ENCODE data around the gene TRAF3IP1.
"Not testable (repeated sequence)": the region's sequence is repeated elsewhere in the genome, so short reads cannot be mapped to it uniquely, and the experiment has no call there.

The TRAF3IP1 gene

DNA sequence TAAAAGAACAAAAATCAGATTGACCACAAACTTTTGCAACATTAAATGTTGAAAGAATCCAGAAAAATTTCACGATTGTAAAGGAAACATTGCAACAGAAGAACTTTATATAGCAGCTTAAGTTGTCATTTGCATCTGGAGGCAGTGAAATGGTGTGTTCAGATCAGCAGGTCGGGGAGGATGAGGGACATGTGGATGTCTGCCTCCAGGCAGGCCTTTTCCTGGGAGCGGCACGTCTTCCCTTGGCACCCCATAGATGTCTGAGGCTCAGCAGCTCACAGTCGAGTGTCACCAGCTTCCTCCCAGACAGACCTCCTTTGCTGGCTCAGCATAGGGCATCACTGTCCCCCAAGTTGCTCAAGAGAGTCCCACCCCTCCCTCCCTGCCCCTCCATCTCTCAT, 62.1 kb downstream of the TRAF3IP1 start:
- no peak for DNase-seq

DNA sequence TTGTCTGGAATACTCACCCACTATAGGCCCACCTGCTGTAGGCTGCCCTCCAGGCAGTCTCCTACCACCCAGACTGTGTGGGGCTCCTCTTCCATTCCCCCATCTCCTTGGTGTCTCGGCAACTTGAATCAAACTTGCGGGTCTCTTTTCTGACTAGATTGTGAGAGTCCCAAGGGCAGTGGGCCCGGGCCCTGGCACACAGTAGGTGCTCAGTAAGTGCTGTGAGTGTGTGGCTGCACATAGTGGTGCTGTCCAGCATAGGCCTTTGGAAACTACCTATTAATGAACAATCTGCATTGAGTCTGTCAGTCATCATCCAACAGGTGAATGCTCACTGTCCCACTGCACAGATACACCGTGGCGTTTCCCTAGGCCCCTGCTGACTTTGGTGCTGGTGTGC, 62.8 kb downstream of the TRAF3IP1 start:
- no peak for DNase-seq

DNA sequence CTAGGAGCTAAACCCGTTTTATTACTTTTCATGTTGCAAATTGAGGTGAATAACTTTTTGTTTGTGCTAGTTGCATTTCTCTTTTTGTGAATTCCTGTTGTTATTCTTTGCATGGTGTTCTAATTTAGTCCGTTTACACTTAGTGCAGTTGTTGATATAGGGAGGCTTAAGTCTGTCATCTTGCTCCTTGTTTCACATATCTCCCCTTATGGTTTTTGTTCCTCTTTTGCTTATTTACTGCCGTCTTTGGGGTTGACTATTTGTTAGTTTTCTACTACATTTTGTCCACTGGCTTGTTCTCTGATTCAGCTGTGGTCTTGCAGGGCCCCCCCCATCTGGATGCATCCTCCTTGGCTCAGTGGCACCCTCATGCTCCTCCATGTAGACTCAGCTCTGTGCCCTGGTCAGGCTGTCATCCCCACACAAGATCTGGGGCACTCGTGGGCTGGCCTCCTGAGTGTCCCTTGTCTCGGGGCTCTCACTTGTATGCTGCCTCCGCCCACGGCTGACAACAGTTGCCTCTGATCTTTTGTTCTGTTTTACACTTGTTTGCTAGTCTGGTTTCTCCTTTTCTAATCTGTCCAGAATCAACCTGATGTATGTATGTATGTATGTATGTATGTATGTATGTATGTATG, 63.5 kb downstream of the TRAF3IP1 start:
- DNase-seq = no peak

DNA sequence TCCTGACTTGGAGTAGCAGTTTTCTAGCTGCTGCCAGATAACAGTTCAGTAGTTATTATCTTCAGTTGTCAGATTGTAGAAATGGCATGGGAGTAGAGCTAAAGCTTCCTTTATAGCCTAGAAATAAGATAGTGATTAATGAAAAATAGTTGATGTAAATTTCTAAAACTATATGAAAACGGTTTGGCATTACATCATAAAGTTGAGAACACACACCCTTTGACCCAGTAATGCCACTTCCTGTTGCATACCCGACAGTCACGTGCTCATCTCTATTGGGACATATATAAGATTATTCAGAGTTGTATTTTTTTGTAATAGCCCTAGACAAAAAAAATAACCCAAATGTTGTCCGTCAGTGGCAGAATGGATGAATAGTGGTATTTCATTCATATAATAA, 67.0 kb downstream of the TRAF3IP1 start:
- peak; percentile 57 for DNase-seq

DNA sequence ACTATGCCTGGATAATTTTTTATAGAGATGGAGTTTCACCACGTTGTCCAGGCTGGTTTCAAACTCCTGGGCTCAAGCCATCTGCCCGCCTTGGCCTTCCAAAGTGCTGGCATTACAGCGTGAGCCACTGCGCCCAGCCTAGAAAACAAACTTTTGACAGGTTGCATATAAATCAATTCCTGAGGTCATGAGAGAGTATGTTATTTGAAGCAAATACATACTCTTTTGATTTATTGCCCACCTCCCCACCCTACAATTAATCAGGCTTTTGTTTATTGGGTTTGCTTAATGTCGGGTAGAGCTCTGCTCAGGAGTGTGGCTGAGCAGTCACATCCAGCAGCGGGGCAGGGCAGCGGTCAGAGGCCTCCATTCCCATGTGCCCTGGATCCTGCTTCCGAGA, 68.5 kb downstream of the TRAF3IP1 start:
- DNase-seq = no peak

DNA sequence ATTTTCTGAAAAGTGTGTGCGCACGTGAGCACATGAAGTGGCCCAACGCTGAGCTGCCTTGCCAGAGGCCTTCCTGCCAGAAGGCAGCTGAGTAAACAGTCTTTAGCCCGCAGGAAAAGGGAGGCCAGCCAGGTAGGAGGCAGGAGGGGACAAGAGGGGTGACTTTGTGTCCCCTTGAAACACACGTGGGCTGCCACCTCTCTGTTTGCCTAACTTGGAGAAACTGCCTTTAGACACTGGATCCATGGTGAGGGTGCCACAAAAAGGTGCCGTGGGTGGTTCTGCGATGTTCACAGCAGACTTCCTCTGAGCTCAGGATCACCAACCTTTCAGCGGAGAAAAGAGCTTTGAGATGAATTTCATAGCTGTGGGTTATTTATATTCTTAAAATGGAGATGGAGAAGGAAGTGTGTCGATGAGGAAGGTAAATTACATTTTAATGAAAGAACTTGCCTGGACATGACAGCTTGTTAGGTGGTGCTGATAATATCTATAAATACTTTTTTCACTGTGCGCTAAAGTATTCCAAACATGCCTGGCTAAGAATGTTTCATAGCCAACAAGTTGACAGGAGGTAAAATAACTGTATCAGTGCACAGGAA, 69.8 kb downstream of the TRAF3IP1 start:
- DNase-seq = no peak

DNA sequence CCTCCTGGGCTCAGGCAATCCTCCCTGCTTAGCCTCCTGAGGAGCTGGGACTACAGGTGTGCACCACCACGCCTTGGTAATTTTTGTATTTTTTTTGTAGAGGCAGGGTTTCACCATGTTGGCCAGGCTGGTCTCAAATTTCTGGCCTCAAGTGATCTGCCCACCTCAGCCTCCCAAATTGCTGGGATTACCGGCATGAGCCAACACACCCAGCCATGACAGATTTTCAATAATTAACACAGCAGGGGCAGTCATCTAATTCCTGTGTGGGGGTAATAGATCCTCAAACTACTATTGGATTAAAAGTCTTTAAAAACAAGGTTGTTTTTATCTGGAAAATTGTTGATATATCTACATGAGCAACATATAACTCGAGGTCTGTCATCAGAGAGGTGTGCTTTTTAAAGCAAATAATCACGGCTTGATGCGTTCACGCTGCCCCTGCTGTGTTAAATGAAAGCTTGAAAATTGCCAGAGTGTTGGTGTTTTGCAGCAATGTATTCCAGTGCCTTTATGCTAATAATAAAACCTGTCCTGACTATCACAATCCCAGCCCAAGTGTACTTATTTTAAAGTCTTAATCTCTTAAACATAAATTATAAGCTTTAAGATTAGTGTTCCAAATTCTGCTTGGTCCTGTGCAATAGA, 70.8 kb downstream of the TRAF3IP1 start:
- DNase-seq = no peak

DNA sequence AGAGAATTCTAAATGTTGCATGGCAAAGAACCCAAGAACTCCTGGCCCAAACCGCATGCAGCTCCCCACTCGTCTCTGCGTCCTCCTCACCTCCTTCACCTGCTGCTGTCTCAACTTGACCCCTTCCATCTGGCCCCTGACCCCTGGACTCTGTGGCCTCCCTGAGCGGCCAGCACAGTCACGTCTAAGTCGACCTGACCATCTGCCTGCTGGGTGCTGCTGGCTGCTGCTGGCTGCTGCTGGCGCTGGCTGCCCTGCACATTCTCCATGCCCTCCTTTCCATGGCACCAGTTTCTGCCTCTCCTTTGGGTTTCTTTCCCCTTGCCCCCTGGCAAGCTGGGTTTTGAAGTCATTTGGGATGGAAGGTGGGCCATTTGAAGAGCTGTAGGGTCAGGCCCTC, 76.3 kb downstream of the TRAF3IP1 start:
- no peak for DNase-seq

DNA sequence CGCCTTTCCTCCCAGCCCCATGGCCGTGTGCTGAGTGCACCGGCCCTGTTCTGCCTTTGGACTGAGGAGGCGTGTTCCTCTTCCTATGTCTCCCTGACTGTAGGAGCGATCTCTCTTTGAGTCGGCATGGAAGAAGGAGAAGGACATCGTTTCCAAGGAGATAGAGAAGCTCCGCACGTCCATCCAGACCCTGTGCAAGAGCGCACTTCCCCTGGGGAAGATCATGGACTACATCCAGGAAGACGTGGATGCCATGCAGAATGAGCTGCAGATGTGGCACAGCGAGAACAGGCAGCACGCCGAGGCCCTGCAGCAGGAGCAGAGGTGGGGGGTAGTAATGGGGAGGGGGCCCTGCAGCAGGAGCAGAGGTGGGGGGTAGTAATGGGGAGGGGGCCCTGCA, 77.0 kb downstream of the TRAF3IP1 start:
- DNase-seq = no peak

DNA sequence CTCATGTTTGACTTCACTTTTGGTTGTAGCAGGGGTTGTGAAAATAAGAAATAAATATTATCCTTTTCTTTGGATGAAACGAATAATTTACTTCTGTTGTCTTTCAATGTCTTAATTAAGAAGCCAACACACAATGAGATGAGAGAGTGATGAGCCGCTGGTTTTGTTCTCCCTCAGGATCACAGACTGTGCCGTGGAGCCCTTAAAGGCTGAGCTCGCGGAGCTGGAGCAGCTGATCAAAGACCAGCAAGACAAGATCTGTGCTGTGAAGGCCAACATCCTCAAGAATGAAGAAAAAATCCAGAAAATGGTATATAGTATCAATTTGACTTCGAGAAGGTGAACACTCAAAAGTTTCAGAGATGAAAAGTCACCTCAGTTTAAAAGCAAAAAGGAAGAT, 78.3 kb downstream of the TRAF3IP1 start:
- no peak for DNase-seq

DNA sequence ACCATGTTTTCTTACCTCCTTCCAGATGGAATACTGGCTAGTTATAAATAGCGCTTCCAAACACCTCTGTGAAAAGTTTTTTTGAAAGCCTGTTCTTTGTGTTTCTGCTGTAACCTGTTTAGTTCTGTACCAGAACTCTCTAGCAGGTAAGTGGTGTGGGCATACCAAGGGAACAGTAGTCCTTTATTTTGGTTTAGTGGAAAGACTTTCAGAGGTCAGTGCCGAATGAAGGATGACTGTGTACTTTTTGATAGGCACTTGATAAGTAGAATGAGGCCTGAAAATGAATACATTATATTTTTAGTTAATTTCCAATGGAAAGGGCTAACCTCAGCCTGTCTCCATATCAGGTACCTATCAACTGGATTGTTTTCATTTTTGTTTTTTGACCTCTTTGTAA, 78.8 kb downstream of the TRAF3IP1 start:
- DNase-seq = no peak

DNA sequence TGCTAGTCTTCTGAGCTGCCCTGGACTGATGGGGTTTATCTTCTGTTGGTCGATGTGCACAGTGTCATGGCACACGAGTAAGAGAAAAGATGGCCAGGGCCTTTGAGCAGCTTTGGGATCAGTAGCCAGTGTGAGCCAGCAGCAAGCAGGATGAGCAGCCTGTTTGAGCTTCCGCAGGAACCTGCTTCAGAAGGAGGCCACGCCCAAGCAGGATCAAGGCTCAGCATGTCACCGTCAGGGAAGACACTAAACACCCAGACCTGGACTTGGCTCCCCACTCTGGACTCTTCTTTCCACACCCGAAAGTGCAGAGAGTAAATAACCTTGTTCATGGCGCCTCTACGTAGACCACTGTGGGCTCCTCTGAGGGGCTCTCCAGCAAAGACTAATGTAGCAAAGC, 81.2 kb downstream of the TRAF3IP1 start:
- DNase-seq = no peak

DNA sequence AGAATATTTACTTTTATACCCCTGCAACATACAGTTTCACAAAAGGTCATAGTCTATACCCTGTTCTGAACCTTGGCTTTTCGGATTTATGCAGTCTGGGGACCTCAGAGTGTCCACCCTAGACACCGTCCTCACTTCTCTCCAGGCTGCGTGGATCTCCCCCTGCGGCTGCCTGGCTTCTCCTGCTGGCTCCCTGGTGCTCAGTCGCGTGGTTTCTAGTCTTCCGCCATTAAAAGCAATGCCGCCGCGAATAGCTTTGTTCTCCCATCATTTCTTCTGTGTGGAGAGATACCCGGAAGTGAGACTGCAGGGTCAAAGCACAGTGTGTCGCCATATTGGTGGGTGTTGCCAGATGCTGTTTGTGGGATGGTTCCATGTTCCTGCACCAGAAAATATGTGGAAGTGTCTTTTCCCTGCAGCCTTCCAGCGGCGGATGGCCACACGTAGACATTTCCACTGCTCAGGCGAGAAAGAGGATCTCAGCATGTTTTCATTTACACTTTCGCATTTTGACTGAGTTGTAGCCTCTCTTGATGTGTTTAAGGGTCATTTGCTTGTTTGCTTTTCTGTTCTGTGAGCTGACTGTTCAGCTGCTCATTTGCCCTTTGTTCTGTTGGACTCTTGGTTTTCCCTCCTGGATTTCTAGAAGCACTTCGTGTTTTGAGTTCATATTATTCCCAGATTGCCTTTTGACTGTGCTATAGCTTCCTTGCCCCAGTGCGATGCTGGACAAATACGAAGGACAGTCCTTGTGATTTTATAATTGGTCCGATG, 83.5 kb downstream of the TRAF3IP1 start:
- DNase-seq = no peak

DNA sequence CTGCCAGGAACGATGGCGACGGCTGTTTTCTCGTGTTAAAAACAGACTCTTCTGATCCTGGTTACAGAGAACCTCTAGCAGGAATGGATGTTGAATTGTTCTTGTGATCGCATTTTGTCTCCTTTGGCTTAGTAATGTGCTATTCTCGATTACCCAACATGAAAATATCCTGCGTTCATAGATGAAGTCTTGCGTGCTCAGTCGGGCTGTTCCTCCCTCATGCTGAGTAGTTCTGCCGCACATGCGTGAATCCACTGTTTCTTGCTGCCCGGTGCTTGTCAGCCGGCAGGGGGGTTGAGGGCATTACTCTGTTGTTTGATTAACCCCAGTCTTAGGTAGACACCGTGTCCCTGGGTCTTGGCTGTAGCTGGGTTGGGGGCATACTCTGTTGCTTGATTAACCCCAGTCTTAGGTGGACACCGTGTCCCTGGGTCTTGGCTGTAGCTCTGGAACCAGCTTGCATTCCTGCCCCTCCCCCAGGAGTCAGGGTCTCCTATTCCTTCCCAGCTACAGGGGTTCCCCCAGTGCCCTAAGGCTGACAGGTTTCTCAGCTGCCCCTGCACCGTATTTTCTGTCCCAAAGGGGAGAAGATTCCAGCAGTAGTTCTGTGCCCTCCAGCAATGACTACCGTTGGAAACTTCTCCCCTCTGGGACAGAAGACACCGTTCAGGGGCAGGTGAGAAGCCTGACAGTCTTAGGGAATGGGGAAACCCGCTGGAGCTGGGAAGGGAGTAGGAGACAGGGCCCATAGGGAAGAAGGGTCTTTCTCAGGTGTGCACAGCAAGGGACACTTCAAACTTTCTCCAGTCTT, 84.3 kb downstream of the TRAF3IP1 start:
- DNase-seq = no peak

DNA sequence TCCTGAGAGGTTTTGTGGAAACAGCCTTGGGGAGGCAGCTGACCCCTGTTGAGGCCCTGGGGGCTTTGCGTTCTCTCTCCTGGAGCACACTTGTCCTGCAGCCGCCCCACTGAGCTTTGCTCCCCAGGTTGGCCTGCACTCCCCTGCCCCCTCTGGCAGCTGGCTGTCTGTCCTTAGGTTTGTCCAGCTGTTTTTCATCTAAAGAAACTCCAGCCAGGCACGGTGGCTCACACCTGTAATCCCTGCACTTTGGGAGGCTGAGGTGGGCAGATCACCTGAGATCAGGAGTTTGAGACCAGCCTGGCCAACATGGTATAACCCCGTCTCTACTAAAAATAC, 84.9 kb downstream of the TRAF3IP1 start:
- not testable (repeated sequence) for DNase-seq

DNA sequence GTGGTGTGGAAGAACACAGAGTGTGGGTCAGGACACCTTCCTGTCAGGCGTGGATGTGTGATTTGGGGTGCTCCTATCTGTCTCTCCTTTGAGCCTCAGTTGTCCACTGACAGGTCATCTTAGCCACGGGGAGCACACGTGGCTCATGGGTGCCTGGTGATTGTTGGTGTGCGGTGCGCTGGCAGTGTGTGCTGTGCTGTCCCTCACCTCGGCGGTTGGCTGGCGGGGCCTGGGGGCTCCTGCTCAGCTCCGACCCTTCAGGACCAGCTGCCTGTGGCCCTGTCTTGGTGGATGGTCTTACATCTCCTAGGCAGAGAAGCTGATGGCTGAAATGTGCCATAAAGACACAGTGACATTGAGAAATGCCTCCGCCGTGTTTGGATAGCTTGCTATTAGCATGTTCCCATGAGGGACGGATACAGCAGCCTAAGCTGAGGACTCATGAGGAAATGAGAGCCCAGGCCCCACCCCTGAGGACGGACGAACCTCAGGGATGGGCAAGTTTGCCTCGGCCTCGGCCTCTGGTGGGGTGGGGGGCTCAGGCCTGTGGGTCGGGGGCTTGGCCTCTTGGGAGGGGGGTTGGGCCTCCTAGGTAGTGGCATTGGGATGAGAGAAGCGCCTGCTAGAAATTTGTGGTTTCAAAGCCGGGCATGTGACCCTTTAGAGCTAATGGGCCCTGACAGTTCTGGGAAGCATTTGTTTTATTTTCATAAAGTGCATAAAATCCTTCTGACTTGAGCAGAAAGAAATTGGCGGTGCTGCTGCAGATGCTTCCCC, 86.1 kb downstream of the TRAF3IP1 start:
- DNase-seq = no peak

DNA sequence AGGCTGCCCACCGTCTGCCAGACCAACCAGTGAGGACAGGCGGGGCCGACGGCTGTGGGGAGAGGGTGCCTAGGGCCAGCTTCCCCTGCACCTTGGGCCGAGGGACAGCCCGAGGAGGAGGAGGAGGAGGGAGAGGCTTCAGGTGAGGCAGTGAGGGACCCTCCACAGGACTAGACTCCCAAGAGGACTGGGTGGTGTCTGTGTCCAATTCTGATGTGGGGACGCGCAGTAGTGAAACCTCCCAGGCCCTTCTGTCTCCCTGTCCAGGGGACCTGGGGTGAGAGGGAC, 86.6 kb downstream of the TRAF3IP1 start:
- DNase-seq = no peak

DNA sequence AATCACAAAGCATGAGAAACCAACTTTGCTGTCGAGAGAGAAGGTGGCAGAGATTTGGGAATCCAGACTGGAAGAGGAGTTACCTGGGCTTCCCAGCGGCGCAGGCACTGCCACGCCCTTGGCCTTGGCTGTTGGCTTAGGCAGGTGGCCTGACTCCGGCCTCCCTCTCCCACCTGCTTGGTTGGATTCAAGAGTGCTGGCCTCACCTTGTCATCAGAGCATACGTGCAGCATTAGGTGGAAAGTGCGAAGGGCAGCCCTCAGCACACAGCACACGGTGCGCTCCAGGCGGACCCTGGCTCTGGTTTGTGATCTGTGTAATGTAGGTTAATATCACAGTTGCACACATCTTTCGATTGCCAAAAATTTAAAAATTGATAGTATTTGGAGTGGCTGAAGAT, 87.2 kb downstream of the TRAF3IP1 start:
- no peak for DNase-seq

DNA sequence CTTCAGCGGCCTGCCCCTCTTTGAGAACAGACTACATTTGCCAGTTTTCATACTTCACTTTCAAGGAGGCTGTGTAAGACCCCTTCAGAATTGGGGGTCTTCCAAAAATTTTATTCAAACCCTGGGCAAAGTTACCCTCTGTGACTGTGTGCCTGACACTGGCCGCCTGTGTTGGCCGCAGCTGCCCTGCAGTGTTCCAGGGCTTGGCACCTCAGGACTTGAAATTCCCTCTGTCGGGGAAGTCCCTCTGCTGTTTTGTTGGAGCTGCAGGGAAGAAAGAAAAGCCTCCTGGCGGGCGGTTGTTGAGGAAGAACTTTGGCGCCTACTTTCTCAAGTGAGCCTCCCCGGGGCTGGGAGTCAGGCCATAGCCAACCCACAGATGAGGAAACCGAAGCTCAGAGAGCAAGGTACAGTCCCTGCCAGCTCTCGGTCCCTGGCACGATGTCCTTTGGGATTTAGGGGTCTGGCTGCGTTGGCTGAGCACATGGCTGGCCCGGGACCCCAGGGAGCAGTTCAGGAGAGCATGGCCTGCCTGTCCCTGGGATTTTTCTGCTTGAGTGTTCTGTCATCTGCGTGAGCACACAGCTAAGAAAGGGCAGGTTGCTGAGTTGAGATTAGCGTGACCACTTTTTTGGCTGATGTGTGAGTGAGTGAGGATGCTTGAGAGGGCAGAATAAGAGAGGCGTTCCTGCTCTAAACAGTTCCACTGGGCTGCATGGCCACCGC, 88.5 kb downstream of the TRAF3IP1 start:
- DNase-seq = no peak

DNA sequence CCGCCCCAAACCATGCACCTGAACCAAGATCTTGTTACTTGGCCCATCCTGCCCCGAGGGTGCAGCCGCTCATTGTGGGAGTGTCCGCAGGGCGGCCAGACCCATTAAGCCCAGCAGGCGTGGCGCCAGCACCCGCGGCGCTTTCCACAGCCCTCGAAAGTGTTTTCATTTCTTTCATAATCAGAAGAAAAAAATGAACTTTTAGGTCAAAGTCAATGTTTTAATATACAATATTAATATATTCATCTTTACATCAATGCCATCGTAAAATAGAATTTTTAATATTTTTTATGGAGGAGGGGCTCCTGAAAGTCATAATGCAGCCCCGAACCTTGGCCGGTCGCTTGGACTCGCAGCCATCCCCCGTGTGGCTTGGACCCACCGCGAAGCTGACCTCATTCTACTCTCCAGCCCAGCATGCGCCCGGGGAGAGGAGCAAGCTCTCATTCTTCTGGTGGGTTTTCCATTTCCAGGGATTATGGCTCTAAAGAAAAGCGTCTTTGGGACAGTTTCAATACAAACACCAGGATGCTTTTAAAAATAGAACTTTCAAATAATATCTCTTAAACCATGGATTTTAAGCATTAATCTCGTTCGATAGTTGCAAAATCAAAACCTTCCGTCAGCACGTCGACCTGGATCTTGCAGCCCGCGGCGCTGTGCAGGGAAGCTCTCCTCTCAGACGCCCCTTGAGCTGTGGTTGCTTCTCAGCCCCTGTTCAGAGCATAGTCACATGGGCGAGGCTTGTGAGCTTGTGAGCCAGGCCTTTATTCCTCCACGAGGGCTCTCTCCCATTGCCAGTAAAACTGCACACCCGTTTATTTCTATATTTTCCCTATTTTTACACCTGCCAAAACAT, 89.3 kb downstream of the TRAF3IP1 start:
- DNase-seq = no peak

All from OCI-M1 (cell line).